Lower leg skin (tissue), 3 donors: ENCODE measurements around the gene CLGN.

ENCODE experiments used
- POLR2A ChIP-seq, 2 donors: fragments of 450-650 bp; IDR thresholded peaks; one replicate each; pipeline ENCODE4 v1.6.1; 2016 to 2017; ENCODE audit warnings: antibody characterized with exemption in 2 of 2, mild to moderate bottlenecking in 1 of 2, moderate library complexity in 1 of 2
- TF ChIP-seq, protein P1 (sequence below), 3 donors: fragments of 450-650 bp; IDR thresholded peaks; one replicate each; pipeline ENCODE4 v1.5.1; 2016; ENCODE audit warnings: antibody characterized with exemption in 3 of 3, mild to moderate bottlenecking in 3 of 3, moderate library complexity in 2 of 3

DNA sequence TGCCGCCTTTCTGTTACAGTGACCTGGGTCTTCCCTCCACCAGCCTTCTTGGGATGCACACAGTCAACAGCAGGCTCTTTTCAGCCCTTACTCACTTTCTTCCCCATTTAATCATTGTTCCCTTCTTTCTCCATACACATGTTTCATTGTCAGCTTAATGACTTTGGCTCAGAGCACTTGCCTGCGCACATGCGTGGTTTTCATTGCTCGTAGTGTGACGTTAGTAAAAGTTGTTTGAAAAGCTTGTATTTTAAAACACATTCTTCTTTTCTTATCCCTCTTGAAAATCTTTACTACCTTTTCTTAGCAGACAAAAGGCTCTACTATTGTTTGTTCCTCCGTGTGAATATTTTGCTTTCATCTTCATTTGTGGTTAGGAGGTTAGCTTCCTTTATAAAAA is 73.7 kb downstream of the CLGN start:
- TF ChIP-seq, protein P1, sequence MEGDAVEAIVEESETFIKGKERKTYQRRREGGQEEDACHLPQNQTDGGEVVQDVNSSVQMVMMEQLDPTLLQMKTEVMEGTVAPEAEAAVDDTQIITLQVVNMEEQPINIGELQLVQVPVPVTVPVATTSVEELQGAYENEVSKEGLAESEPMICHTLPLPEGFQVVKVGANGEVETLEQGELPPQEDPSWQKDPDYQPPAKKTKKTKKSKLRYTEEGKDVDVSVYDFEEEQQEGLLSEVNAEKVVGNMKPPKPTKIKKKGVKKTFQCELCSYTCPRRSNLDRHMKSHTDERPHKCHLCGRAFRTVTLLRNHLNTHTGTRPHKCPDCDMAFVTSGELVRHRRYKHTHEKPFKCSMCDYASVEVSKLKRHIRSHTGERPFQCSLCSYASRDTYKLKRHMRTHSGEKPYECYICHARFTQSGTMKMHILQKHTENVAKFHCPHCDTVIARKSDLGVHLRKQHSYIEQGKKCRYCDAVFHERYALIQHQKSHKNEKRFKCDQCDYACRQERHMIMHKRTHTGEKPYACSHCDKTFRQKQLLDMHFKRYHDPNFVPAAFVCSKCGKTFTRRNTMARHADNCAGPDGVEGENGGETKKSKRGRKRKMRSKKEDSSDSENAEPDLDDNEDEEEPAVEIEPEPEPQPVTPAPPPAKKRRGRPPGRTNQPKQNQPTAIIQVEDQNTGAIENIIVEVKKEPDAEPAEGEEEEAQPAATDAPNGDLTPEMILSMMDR (IDR thresholded peaks at IDR 0.05), result no peak
- no peak for TF ChIP-seq POLR2A (IDR thresholded peaks at IDR 0.05)
